Measurements from ENCODE around the gene KLC4. TPM values are rescaled to one million over a fixed set of nuclear protein-coding genes. Genes with fewer than 3 reads are reported as not detected.

KLC4 gene
- total and polyA plus RNA-seq, 9 of the 15 experiments (the other 6 are each of a cell fraction or from before 2014, with no cell fraction given), result 1.7 to 16.2 (median 7.7) TPM

- TF ChIP-seq PKNOX1 (IDR thresholded peaks at IDR 0.05), result 0 out of 2 replicates have a peak, but pooled peaks have one; percentile 7
- TF ChIP-seq THAP12 (CRISPR knock-in tag; IDR thresholded peaks at IDR 0.05), result no peak
- no peak for TF ChIP-seq ZNF324 (CRISPR knock-in tag; IDR thresholded peaks at IDR 0.05)
- no peak for TF ChIP-seq GTF2E2 (tag; IDR thresholded peaks at IDR 0.05)
- TF ChIP-seq ZKSCAN8 (CRISPR knock-in tag; IDR thresholded peaks at IDR 0.05), result no peak
- TF ChIP-seq ZNF282 (CRISPR knock-in tag; IDR thresholded peaks at IDR 0.05), result no peak
- TF ChIP-seq POLR2G (IDR thresholded peaks at IDR 0.05; ENCODE audit: low read depth, low read length), result peak; percentile 51
- TF ChIP-seq NFIC (IDR thresholded peaks at IDR 0.05), result peak; percentile 17; the same call in 1 of the 2 replicates
- TF ChIP-seq RBFOX2 (IDR thresholded peaks at IDR 0.05; ENCODE audit: low read depth, low read length), result peak; percentile 29; the same call in 1 of the 2 replicates
- TF ChIP-seq WHSC1 (IDR thresholded peaks at IDR 0.05; ENCODE audit: low read length), result no peak
- peak; percentile 28 for TF ChIP-seq POLR2B (IDR thresholded peaks at IDR 0.05; ENCODE audit: low read depth, partially characterized antibody)
- Histone ChIP-seq H3K9me1 (ENCODE audit: control insufficient read depth, insufficient read depth, low read length) (peaks cover 6% of the 10 kb centered on the region), H4K20me1 (replicated peaks; ENCODE audit: control insufficient read depth, insufficient read depth, low read length) (no peaks in the 10 kb centered on the region; the same call in 1 of the 2 replicates), H3K4me1 (replicated peaks in 1 of 2; ENCODE audit: control insufficient read depth in 2 of 2, insufficient read depth in 2 of 2, low read length in 2 of 2) (peaks cover 0 to 10% of the 10 kb centered on the region in 2 experiments; a peak in 3 of 5 replicates), H2AFZ (ENCODE audit: low read depth, low read length) (no peak overlapping the region), H3K27me3 (ENCODE audit: control insufficient read depth in 2 of 2, insufficient read depth in 2 of 2, low read length in 2 of 2) (no peaks in the 10 kb centered on the region), H3K9me3 (replicated peaks; ENCODE audit: control insufficient read depth, insufficient read depth, low read depth, low read length) (no peaks in the 10 kb centered on the region), H3K4me3 (no peak overlapping the region), H3K36me3 (ENCODE audit: control insufficient read depth, insufficient read depth, low read length) (peaks cover 73% of the 10 kb centered on the region), H3K9ac (ENCODE audit: insufficient read depth in 1 of 2, low read depth in 2 of 2, low read length in 2 of 2) (0 out of 4 replicates have a peak overlapping the region, but pooled peaks of 1 of the 2 experiments have one; percentile 16), H3K27ac (ENCODE audit: extremely low read depth, low read depth, low read length) (no peak overlapping the region; the same call in 2 of the 3 replicates), H3K4me2 (ENCODE audit: insufficient read depth, low read length) (no peak overlapping the region), H3K79me2 (ENCODE audit: control insufficient read depth, insufficient read depth, low read length) (no peaks in the 10 kb centered on the region)
- intact Hi-C loops (cut with micrococcal nuclease), result no loop called here
- CTCF ChIA-PET (ENCODE audit: low intra/inter-chr PET ratio), result no interaction called here
- no peak for DNase-seq (ENCODE audit: extremely low read depth in 1 of 4, low spot score in 3 of 4)
- in situ Hi-C loops (cut with MboI), result no loop called here
- POLR2A ChIA-PET, result interaction anchor here (0.6 to 5.7 kb wide), 13 partner anchors 9 to 139 kb away, joined by 3 to 22 read pairs (median 5); partner anchors contain the start of genes CUL7, KLHDC3, MEA1 and RRP36
- 82% methylated on average over 4 of the region's 4 CpGs for WGBS (ENCODE audit: insufficient coverage, low coverage, missing lambda C conversion rate)
- no TSS peak for BruUV-seq (replicated peaks)
- FAIRE-seq, result no peak
- no peak for ATAC-seq
Observed at GRCh38 chr6:43035495-43036194, 23.8 kb upstream of the KLC4 start.
